Stomach (tissue), 4 donors: ENCODE results near the gene COG5.

Experiments used
- POLR2A ChIP-seq, 4 donors: fragments of 450-650 bp; IDR thresholded peaks; one replicate each; pipeline ENCODE4 v1.6.1; 2016; ENCODE audit warnings: antibody characterized with exemption in 4 of 4, control low read depth in 2 of 4, mild to moderate bottlenecking in 1 of 4, moderate library complexity in 1 of 4
- TF ChIP-seq, protein P1 (sequence below), 7 experiments: fragments of 450-650 bp in 4 of 7; fragments of 200-600 bp in 3 of 7; sonication (generic) in 3 of 7; IDR thresholded peaks; one replicate each; pipeline ENCODE4 v1.5.1; 2016 to 2019; ENCODE audit warnings: antibody characterized with exemption in 7 of 7, control low read depth in 2 of 7, mild to moderate bottlenecking in 1 of 7

GRCh38 chr7:107506674-107507339 is 56.9 kb downstream of the COG5 start:
- TF ChIP-seq, protein P1, sequence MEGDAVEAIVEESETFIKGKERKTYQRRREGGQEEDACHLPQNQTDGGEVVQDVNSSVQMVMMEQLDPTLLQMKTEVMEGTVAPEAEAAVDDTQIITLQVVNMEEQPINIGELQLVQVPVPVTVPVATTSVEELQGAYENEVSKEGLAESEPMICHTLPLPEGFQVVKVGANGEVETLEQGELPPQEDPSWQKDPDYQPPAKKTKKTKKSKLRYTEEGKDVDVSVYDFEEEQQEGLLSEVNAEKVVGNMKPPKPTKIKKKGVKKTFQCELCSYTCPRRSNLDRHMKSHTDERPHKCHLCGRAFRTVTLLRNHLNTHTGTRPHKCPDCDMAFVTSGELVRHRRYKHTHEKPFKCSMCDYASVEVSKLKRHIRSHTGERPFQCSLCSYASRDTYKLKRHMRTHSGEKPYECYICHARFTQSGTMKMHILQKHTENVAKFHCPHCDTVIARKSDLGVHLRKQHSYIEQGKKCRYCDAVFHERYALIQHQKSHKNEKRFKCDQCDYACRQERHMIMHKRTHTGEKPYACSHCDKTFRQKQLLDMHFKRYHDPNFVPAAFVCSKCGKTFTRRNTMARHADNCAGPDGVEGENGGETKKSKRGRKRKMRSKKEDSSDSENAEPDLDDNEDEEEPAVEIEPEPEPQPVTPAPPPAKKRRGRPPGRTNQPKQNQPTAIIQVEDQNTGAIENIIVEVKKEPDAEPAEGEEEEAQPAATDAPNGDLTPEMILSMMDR (IDR thresholded peaks at IDR 0.05) = no peak
- no peak for TF ChIP-seq POLR2A (IDR thresholded peaks at IDR 0.05)
